Measurements from ENCODE around the gene HACD1. TPM values are rescaled to one million over a fixed set of nuclear protein-coding genes. Genes with fewer than 3 reads are reported as not detected.

Gene HACD1
- total and polyA plus RNA-seq, 10 of the 15 experiments (the other 5 are each of a cell fraction or from before 2014, with no cell fraction given) = 0.22 to 1.5 (median 0.78) TPM; not detected in 1

GRCh38 chr10:17643755-17644484 is 26.7 kb upstream of the HACD1 start, which contains the start of gene STAM (continued):
- TF ChIP-seq BCLAF1 (IDR thresholded peaks at IDR 0.05) = no peak
- TF ChIP-seq DPF2 (IDR thresholded peaks at IDR 0.05) = peak; percentile 49; the same call in 1 of the 2 replicates
- no peak for TF ChIP-seq NFYA (IDR thresholded peaks at IDR 0.05; ENCODE audit: borderline replicate concordance, low read depth, low read length)
- peak; percentile 58 for TF ChIP-seq E4F1 (IDR thresholded peaks at IDR 0.05; ENCODE audit: borderline replicate concordance, partially characterized antibody)
- TF ChIP-seq ZBED1 (IDR thresholded peaks at IDR 0.05; ENCODE audit: borderline replicate concordance) = no peak
- peak; percentile 14 for TF ChIP-seq PBX3 (IDR thresholded peaks at IDR 0.05; ENCODE audit: insufficient replicate concordance, low read depth, low read length)
- TF ChIP-seq EGR1 (IDR thresholded peaks at IDR 0.05; ENCODE audit: borderline replicate concordance in 1 of 2, low read depth in 2 of 2, low read length in 2 of 2) = no peak
- TF ChIP-seq NFIC (IDR thresholded peaks at IDR 0.05; ENCODE audit: low read depth, low read length) = peak; percentile 66; the same call in 1 of the 2 replicates
- TF ChIP-seq BCL11A (IDR thresholded peaks at IDR 0.05; ENCODE audit: low read depth, low read length) = no peak
- no peak for TF ChIP-seq ATF2 (IDR thresholded peaks at IDR 0.05; ENCODE audit: low read length)
- peak; percentile 64; the same call in 1 of the 2 replicates for TF ChIP-seq NFYB (IDR thresholded peaks at IDR 0.05; ENCODE audit: insufficient read depth, low read depth, low read length)
- TF ChIP-seq RB1 (IDR thresholded peaks at IDR 0.05; ENCODE audit: borderline replicate concordance) = peak; percentile 83; the same call in 1 of the 2 replicates
- no peak for TF ChIP-seq NR2F1 (conservative IDR thresholded peaks at IDR 0.05)
- TF ChIP-seq ETV6 (conservative IDR thresholded peaks at IDR 0.05 in 1 of 2, IDR thresholded peaks at IDR 0.05 in 1 of 2; ENCODE audit: borderline replicate concordance in 1 of 2, low read depth in 1 of 2) = no peak
- 0 out of 2 replicates have a peak, but pooled peaks have one; percentile 52 for TF ChIP-seq GATAD2B (conservative IDR thresholded peaks at IDR 0.05; ENCODE audit: low read depth)
- no peak for TF ChIP-seq CBX3 (IDR thresholded peaks at IDR 0.05; ENCODE audit: borderline replicate concordance, low read depth)
- TF ChIP-seq USF2 (IDR thresholded peaks at IDR 0.05; ENCODE audit: borderline replicate concordance, low read depth, low read length) = no peak
- peak; percentile 67 for TF ChIP-seq FOXM1 (IDR thresholded peaks at IDR 0.05; ENCODE audit: low read depth, low read length)
- peak; percentile 74; the same call in 1 of the 2 replicates for TF ChIP-seq BACH1 (IDR thresholded peaks at IDR 0.05; ENCODE audit: borderline replicate concordance)
- no peak for TF ChIP-seq GABPA (IDR thresholded peaks at IDR 0.05; ENCODE audit: low read depth)

Data from GM12878 (cell line).